Pancreas (tissue), 10 donors: Measurements from ENCODE around the gene SH3RF2. TPM values are rescaled to one million over a fixed set of nuclear protein-coding genes. Genes with fewer than 3 reads are reported as not detected.
A peak's percentile ranks its signal among the peaks of the same experiment; 100 is the strongest.

Source experiments
- ATAC-seq, 4 donors: fragments of 200-7000 bp; cut with Tn5 transposase; one replicate each; pipeline versions ENCODE4 v1.8.0 to v1.9.1; 2020; ENCODE audit warnings: mild to moderate bottlenecking in 4 of 4, moderate library complexity in 4 of 4
- DNase-seq, 6 donors: peaks; one replicate each; pipeline ENCODE4 v3.0.0-alpha.2; 2020
- FAIRE-seq: peaks from 2 replicates; lab custom pipeline; 2012; peaks lifted over from hg19 to GRCh38; lab: Jason Lieb, UNC
- H3K27ac ChIP-seq, 4 donors: fragments of 200-600 bp; sonication (generic); 1 replicate in 3 of 4; 2 replicates in 1 of 4; pipeline versions ENCODE4 v1.5.0 to v1.8.0; 2020
- H3K27me3 ChIP-seq, 4 donors: fragments of 200-600 bp; one replicate each; pipeline ENCODE4 v1.8.0; 2021
- H3K36me3 ChIP-seq, 3 donors: fragments of 200-600 bp; sonication (generic) in 1 of 3; one replicate each; pipeline versions ENCODE4 v1.5.0 to v1.8.0; 2020 to 2021
- H3K4me1 ChIP-seq, 3 donors: fragments of 200-600 bp; one replicate each; pipeline ENCODE4 v1.8.0; 2021
- H3K4me3 ChIP-seq, 4 donors: fragments of 200-600 bp; sonication (generic) in 2 of 4; one replicate each; pipeline versions ENCODE4 v1.5.0 to v1.8.0; 2020 to 2021
- H3K9me3 ChIP-seq, 4 donors: fragments of 200-600 bp; one replicate each; pipeline ENCODE4 v1.8.0; 2021
- CTCF ChIP-seq, 4 donors: fragments of 200-600 bp; sonication (generic) in 3 of 4; IDR thresholded peaks; one replicate each; pipeline versions ENCODE4 v1.5.0 to v1.8.0; 2021; ENCODE audit warnings: antibody characterized with exemption in 4 of 4
- WGBS, 2 donors: extraction: QIAGEN DNeasy Blood & Tissue Kit; methylation state at CpG; one replicate each; pipeline ENCODE4 v1.1.7; 2013; 5-methylcytosine and 5-hydroxymethylcytosine counted together
- intact Hi-C, 3 donors: fragments of 100-400 bp; cut with DNase I; formaldehyde crosslinking; loops; one replicate each; pipeline versions ENCODE4 v1.11.1 to v1.14.2; 2022
- polyA plus RNA-seq, 2 donors: library from polyadenylated mRNA; stranded (reverse); fragments of 200-250 nt; gene quantifications; one replicate each; pipeline ENCODE4 v1.2.3, GENCODE V29; 2013
- total RNA-seq, 6 donors: library from RNA; stranded (reverse); fragmentation: NEBNext Ultra II Directional in 4 of 6; extraction: Animal tissue kit (Norgen Biotek cat#: 25700) in 4 of 6; gene quantifications; one replicate each; pipeline versions ENCODE4 v1.2.1 to v1.2.4, GENCODE V29; 2021 to 2023
- donor health status: healthy with polysubstance abuse.
- donor health status: DM: no; HTN: no; CAD: no; lungs with moderate emphysema.
- donor health status: DM: no; HTN: no; CAD: no.
- donor health status: control.
- donor health status: control.
- donor health status: Bipolar disorder and iron deficiency.
- donor health status: DM: yes; HTN: yes; CAD: no.
- donor health status: DM: no; HTN: no; CAD: no.
- donor health status: DM: no; HTN: no; CAD: no.
- donor health status: DM: yes; HTN: yes; CAD: no.

SH3RF2 gene
- total and polyA plus RNA-seq, 8 donors, result 6.3 to 22.4 (median 12.8) TPM

GRCh38 chr5:146040527-146040926 lies 104.1 kb downstream of the SH3RF2 start:
- intact Hi-C loops, result loop anchor here in 1 of 3 donors (10.0 kb wide), 2 partner anchors 56 to 136 kb away; no protein-coding TSS in a partner anchor
- no peak for TF ChIP-seq CTCF (IDR thresholded peaks at IDR 0.05)
- DNase-seq (no peak), FAIRE-seq (no peak), ATAC-seq (peak in 2 of 4 donors; percentile 28 to 41)
- Histone ChIP-seq H3K27me3 (no peaks in the 10 kb centered on the region), H3K9me3 (no peaks in the 10 kb centered on the region), H3K27ac (no peak overlapping the region), H3K4me1 (no peaks in the 10 kb centered on the region), H3K4me3 (no peak overlapping the region), H3K36me3 (no peaks in the 10 kb centered on the region)
- WGBS, 2 donors, result 46 to 64% methylated on average over 3 of the region's 3 CpGs

GRCh38 chr5:146041180-146041789 lies 104.9 kb downstream of the SH3RF2 start:
- Histone ChIP-seq H3K4me3 (no peak overlapping the region), H3K27me3 (no peaks in the 10 kb centered on the region), H3K4me1 (no peaks in the 10 kb centered on the region), H3K36me3 (no peaks in the 10 kb centered on the region), H3K27ac (no peak overlapping the region), H3K9me3 (no peaks in the 10 kb centered on the region)
- FAIRE-seq, result no peak
- peak in 3 of 4 donors; percentile 63 to 69 (median 63) for ATAC-seq
- intact Hi-C loops, result loop anchor here in 1 of 3 donors (10.0 kb wide), 2 partner anchors 56 to 136 kb away; no protein-coding TSS in a partner anchor
- 86 to 91% methylated on average over 10 of the region's 10 CpGs for WGBS, 2 donors
- DNase-seq, result no peak
- peak in 3 of 4 donors; percentile 12 to 36 (median 28) for TF ChIP-seq CTCF (IDR thresholded peaks at IDR 0.05)

GRCh38 chr5:146042628-146043279 lies 106.4 kb downstream of the SH3RF2 start:
- DNase-seq (no peak), ATAC-seq (peak in 3 of 4 donors; percentile 14 to 63 (median 54))

GRCh38 chr5:146043722-146044121 lies 107.3 kb downstream of the SH3RF2 start:
- FAIRE-seq, result no peak

More at GRCh38 chr5:146042628-146043279, 106.4 kb downstream of the SH3RF2 start:
- H3K9me3 ChIP-seq, result no peaks in the 10 kb centered on the region
- no peaks in the 10 kb centered on the region for H3K4me1 ChIP-seq
- no peaks in the 10 kb centered on the region for H3K36me3 ChIP-seq
- H3K27me3 ChIP-seq, result no peaks in the 10 kb centered on the region
- no peak overlapping the region for H3K4me3 ChIP-seq
- no peak overlapping the region for H3K27ac ChIP-seq
- WGBS, 2 donors, result 84 to 97% methylated on average over 5 of the region's 5 CpGs
- intact Hi-C loops, result loop anchor here in 1 of 3 donors (10.0 kb wide), 2 partner anchors 58 to 138 kb away; no protein-coding TSS in a partner anchor
- no peak for FAIRE-seq
- no peak for TF ChIP-seq CTCF (IDR thresholded peaks at IDR 0.05)

More at GRCh38 chr5:146043722-146044121, 107.3 kb downstream of the SH3RF2 start:
- WGBS, 2 donors, result 90 to 94% methylated on average over 4 of the region's 4 CpGs
- TF ChIP-seq CTCF (IDR thresholded peaks at IDR 0.05), result no peak
- intact Hi-C loops, result loop anchor here in 1 of 3 donors (10.0 kb wide), 2 partner anchors 59 to 139 kb away; no protein-coding TSS in a partner anchor
- Histone ChIP-seq H3K4me1 (no peaks in the 10 kb centered on the region), H3K4me3 (no peak overlapping the region), H3K27ac (no peak overlapping the region), H3K27me3 (no peaks in the 10 kb centered on the region), H3K36me3 (no peaks in the 10 kb centered on the region), H3K9me3 (no peaks in the 10 kb centered on the region)
- no peak for DNase-seq
- no peak for ATAC-seq
